CD4-positive, alpha-beta T cell (primary cell): ENCODE data around the gene ZNF860. TPM values are rescaled to one million over a fixed set of nuclear protein-coding genes. Genes with fewer than 3 reads are reported as not detected.
"Not testable (repeated sequence)": the region's sequence is repeated elsewhere in the genome, so short reads cannot be mapped to it uniquely, and the experiment has no call there.

Experiments used
- ATAC-seq: fragments of 200-7000 bp; cut with Tn5 transposase; one replicate; pipeline ENCODE4 v1.10.0; 2022; ENCODE audit warnings: mild to moderate bottlenecking; ENCODE audit not compliant: poor library complexity
- CTCF ChIA-PET: fragments of 350-600 bp; sonication (Branson Sonifier 250); formaldehyde crosslinking; loops from one replicate; lab custom pipeline; 2021; ENCODE audit warnings: antibody characterized with exemption, inconsistent platforms; lab: Charles Lee
- POLR2A ChIA-PET: fragments of 350-600 bp; sonication (Branson Sonifier 250); formaldehyde crosslinking; loops from one replicate; lab custom pipeline; 2021; ENCODE audit warnings: antibody characterized with exemption, inconsistent platforms; lab: Charles Lee
- DNase-seq, 14 experiments: peaks; one replicate each; pipeline ENCODE4 v3.0.0-alpha.2; 2013 to 2020; ENCODE audit warnings: mixed read lengths in 2 of 14
- H3K27ac ChIP-seq, 2 donors: one replicate each; pipeline versions ENCODE4 v1.5.1 to v1.7.0; 2013; ENCODE audit warnings: low read length in 2 of 2, low read depth in 1 of 2, mild to moderate bottlenecking in 1 of 2
- H3K27me3 ChIP-seq, 2 experiments: 1 replicate in 1 of 2; 2 replicates in 1 of 2; pipeline versions ENCODE4 v1.6.1 to v1.7.0; 2013; ENCODE audit warnings: low read length in 2 of 2, control low read depth in 1 of 2, mild to moderate bottlenecking in 1 of 2, moderate library complexity in 1 of 2; ENCODE audit not compliant: insufficient read depth in 2 of 2, control insufficient read depth in 1 of 2
- H3K36me3 ChIP-seq: one replicate; pipeline ENCODE4 v1.6.1; 2013; ENCODE audit warnings: low read length, control low read depth; ENCODE audit not compliant: insufficient read depth
- H3K4me1 ChIP-seq: one replicate; pipeline ENCODE4 v1.6.1; 2013; ENCODE audit warnings: low read length, control low read depth; ENCODE audit not compliant: insufficient read depth
- H3K4me3 ChIP-seq: one replicate; pipeline ENCODE4 v1.5.1; 2013; ENCODE audit warnings: mild to moderate bottlenecking, low read length, moderate library complexity
- H3K9me3 ChIP-seq, 2 experiments: 1 replicate in 1 of 2; 2 replicates in 1 of 2; pipeline versions ENCODE4 v1.6.1 to v1.7.0; 2013; ENCODE audit warnings: low read length in 2 of 2, mild to moderate bottlenecking in 2 of 2, control low read depth in 1 of 2, moderate library complexity in 1 of 2; ENCODE audit not compliant: control insufficient read depth in 1 of 2, insufficient read depth in 1 of 2
- H3K27ac Mint-ChIP-seq: one replicate; pipeline ENCODE4 v1.8.0; 2020; ENCODE audit warnings: mixed read lengths
- H3K27me3 Mint-ChIP-seq: one replicate; pipeline ENCODE4 v1.8.0; 2021; ENCODE audit warnings: mixed read lengths
- H3K36me3 Mint-ChIP-seq: one replicate; pipeline ENCODE4 v1.8.0; 2021; ENCODE audit warnings: low read depth, mixed read lengths
- H3K4me1 Mint-ChIP-seq: one replicate; pipeline ENCODE4 v1.8.0; 2021; ENCODE audit warnings: low read depth, mixed read lengths
- H3K4me3 Mint-ChIP-seq: one replicate; pipeline ENCODE4 v1.8.0; 2020; ENCODE audit warnings: mild to moderate bottlenecking, mixed read lengths
- H3K9me3 Mint-ChIP-seq: one replicate; pipeline ENCODE4 v1.8.0; 2020; ENCODE audit warnings: mixed read lengths
- CTCF ChIP-seq: fragments of 200-600 bp; IDR thresholded peaks from one replicate; pipeline ENCODE4 v1.8.0; 2022; ENCODE audit warnings: antibody characterized with exemption, mild to moderate bottlenecking
- intact Hi-C, 2 experiments: fragments of 100-400 bp; cut with DNase I in 1 of 2; cut with micrococcal nuclease in 1 of 2; formaldehyde crosslinking; loops; one replicate each; pipeline versions ENCODE4 v1.15.1 to v1.9.0; 2023 to 2025; cut with DNase I, micrococcal nuclease
- total RNA-seq, 174 experiments: library from RNA in 2 of 174; stranded (reverse) in 2 of 174; gene quantifications; one replicate each; pipeline ENCODE4 v1.2.3 and lab custom pipeline; 2021 to 2026

Gene ZNF860
- total RNA-seq, 2 experiments from 2014 or later: not detected

- Histone ChIP-seq H3K27me3 (peaks cover 0 to 15% of the 10 kb centered on the region in 2 experiments), H3K36me3 (no peaks in the 10 kb centered on the region), H3K4me1 (no peaks in the 10 kb centered on the region), H3K27ac (no peak overlapping the region), H3K4me3 (no peak overlapping the region), H3K9me3 (no peaks in the 10 kb centered on the region)
- Mint-ChIP-seq H3K36me3 (no peaks in the 10 kb centered on the region), H3K27me3 (peaks cover 40% of the 10 kb centered on the region), H3K4me1 (no peaks in the 10 kb centered on the region), H3K27ac (no peak overlapping the region), H3K4me3 (no peak overlapping the region), H3K9me3 (no peaks in the 10 kb centered on the region)
- ATAC-seq: no peak
- ChIA-PET POLR2A (no interaction called here), CTCF (no interaction called here)
- no peak for TF ChIP-seq CTCF
- no peak for DNase-seq
- intact Hi-C loops: no loop called here
These were observed 22.7 kb downstream of the ZNF860 start for GRCh38 chr3:32004113-32004765.

- intact Hi-C loops: no loop called here
- Histone ChIP-seq H3K9me3 (no peaks in the 10 kb centered on the region), H3K4me3 (no peak overlapping the region), H3K27ac (no peak overlapping the region), H3K4me1 (no peaks in the 10 kb centered on the region), H3K27me3 (peaks cover 0 to 4% of the 10 kb centered on the region in 2 experiments), H3K36me3 (no peaks in the 10 kb centered on the region)
- no peak for ATAC-seq
- Mint-ChIP-seq H3K27me3 (peaks cover 28% of the 10 kb centered on the region), H3K9me3 (no peaks in the 10 kb centered on the region), H3K4me1 (peaks cover 8% of the 10 kb centered on the region), H3K4me3 (no peak overlapping the region), H3K27ac (no peak overlapping the region), H3K36me3 (no peaks in the 10 kb centered on the region)
- DNase-seq: no peak
- no peak for TF ChIP-seq CTCF
- CTCF ChIA-PET: no interaction called here
- POLR2A ChIA-PET: no interaction called here
These were observed 27.6 kb downstream of the ZNF860 start for GRCh38 chr3:32009101-32009500.

- CTCF ChIA-PET: no interaction called here
- Histone ChIP-seq H3K9me3 (no peaks in the 10 kb centered on the region), H3K4me3 (no peak overlapping the region), H3K27ac (no peak overlapping the region), H3K4me1 (no peaks in the 10 kb centered on the region), H3K27me3 (no peaks in the 10 kb centered on the region), H3K36me3 (no peaks in the 10 kb centered on the region)
- Mint-ChIP-seq H3K27ac (no peak overlapping the region), H3K4me1 (peaks cover 8% of the 10 kb centered on the region), H3K9me3 (no peaks in the 10 kb centered on the region), H3K4me3 (no peak overlapping the region), H3K36me3 (no peaks in the 10 kb centered on the region), H3K27me3 (peaks cover 24% of the 10 kb centered on the region)
- DNase-seq (no peak), ATAC-seq (no peak)
- POLR2A ChIA-PET: no interaction called here
- TF ChIP-seq CTCF: no peak
- intact Hi-C loops: no loop called here
These were observed 28.4 kb downstream of the ZNF860 start for GRCh38 chr3:32009957-32010356.

GRCh38 chr3:32010699-32011098 is 29.1 kb downstream of the ZNF860 start:
- DNase-seq, H3K27ac Mint-ChIP-seq, H3K36me3 Mint-ChIP-seq, CTCF ChIA-PET, intact Hi-C loops, ATAC-seq, POLR2A ChIA-PET, H3K36me3 ChIP-seq, H3K4me1 Mint-ChIP-seq, H3K27ac ChIP-seq, H3K9me3 Mint-ChIP-seq, H3K4me3 Mint-ChIP-seq, H3K9me3 ChIP-seq, H3K4me1 ChIP-seq, H3K27me3 ChIP-seq, H3K4me3 ChIP-seq: not testable (repeated sequence)
- H3K27me3 Mint-ChIP-seq: peaks cover 24% of the 10 kb centered on the region

GRCh38 chr3:32015638-32016037 is 34.1 kb downstream of the ZNF860 start:
- H3K4me3 Mint-ChIP-seq, POLR2A ChIA-PET, H3K27ac Mint-ChIP-seq, H3K36me3 ChIP-seq, H3K4me1 Mint-ChIP-seq, H3K4me1 ChIP-seq, H3K9me3 ChIP-seq, ATAC-seq, H3K27ac ChIP-seq, H3K9me3 Mint-ChIP-seq, H3K27me3 ChIP-seq, CTCF ChIA-PET, DNase-seq, H3K4me3 ChIP-seq, H3K27me3 Mint-ChIP-seq, H3K36me3 Mint-ChIP-seq: not testable (repeated sequence)
- intact Hi-C loops: loop anchor here in 1 of 2 experiments (5.0 kb wide), 1 partner anchor 322 kb away; no protein-coding TSS in a partner anchor
